ENCODE results near the gene CSRNP2.

Gene CSRNP2

DNA sequence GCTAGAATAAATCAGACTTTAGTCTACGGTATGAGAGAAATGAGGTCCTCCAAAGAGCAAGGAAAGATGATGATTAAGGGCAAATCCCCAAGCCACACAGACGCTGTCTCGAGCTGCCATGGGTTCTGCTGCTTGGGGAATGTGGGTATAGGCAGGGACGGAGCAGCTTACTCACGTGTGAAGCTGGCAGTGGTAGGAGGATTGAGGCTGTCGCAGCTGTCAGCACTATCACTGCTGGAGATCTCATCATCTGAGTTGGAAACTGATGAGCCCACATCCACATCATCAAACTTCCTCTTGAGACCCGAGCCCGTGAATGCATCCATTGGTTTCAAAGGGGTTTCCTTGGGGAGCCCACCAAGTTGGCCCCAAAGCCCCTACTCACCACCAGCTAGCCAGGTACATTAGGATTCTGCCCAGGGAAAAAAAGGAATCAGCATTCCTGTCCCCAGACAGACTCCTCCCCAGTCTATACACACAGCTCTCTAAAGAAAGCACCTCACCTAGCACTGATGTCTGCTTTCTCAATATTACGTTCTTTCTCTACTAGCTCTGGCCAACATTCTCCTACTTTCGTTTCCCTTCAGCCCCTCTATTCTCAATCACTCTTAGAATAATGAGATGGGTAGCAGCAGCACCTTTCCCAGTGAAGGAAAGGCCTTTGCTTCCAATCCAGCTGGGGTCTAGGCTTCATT, 7.0 kb downstream of the CSRNP2 start:
- no peak for DNase-seq

DNA sequence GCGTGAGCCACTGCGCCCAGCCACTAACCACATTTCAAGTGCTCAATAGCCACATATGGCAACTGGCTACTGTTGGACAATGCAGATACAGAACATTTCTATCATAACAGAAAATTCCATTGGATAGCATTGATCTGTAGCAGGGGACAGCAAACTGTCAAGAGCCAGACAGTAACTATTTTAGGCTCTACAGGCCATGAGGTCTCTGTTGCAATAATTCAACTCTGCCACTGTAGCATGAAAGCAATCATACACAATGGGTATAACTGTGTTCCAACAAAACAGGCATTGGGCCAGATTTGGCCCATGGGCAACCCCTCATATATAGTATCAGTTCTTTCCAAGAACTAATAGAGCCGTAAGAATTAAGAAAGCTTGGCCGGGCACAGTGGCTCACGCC, 8.0 kb downstream of the CSRNP2 start:
- no peak for DNase-seq

DNA sequence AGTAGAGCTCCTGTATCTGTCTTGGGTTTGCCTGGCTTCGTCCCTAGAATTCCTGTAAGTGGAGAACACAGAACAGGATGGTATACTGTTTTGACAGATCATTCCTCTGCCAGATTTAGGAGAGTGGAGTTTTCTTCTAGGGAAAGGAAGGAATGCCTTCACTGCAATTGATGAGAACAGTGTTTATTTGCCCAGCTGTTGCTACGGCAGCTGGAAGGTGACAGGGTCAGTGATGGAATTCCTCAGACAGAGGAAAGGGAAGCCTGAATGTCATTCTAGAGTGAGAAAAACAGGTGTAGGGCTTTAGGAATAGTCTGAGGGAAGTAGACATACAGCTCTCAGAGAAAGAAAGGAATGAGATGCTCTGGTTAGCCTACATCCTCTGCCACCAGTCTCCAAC, 11.7 kb downstream of the CSRNP2 start:
- no peak for DNase-seq

DNA sequence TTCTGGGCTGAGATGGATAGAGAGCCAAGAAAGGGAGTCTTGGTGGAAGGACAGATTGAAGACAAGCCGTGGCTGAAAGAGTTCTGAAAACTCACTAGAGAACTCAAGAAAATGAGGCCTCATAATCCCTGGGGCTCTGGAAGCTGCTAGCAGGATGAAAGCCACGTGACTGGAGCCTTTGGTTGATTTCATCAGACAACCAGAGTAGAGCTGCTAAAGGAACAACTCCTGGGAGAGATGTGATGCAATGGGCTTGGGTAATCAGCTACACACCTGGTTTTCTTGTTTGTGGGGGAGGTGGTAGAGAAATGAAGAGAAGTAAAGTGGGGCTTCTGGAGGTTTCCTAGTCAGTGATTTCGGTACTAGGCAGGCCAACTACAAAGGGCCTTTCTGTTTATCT, 13.4 kb downstream of the CSRNP2 start:
- DNase-seq, result no peak

DNA sequence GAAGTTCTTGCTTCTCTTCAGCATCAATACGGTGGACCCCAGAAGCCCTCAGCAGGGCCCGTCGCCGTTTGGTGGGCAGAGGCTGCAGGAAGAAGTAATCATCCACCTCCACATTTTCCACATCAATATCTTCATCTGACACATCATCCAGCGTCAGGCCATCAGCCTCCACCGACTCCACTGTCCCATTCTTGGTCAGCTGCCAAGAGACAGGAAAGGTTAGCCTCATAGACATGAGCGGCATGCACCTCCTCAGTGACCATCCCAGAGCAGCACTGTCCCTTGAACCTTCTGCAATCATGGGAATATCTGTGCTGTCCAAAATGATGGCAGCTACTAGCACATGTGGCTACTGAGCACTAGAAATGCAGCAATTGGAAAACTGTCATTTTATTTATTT, 15.6 kb downstream of the CSRNP2 start:
- DNase-seq, result no peak

DNA sequence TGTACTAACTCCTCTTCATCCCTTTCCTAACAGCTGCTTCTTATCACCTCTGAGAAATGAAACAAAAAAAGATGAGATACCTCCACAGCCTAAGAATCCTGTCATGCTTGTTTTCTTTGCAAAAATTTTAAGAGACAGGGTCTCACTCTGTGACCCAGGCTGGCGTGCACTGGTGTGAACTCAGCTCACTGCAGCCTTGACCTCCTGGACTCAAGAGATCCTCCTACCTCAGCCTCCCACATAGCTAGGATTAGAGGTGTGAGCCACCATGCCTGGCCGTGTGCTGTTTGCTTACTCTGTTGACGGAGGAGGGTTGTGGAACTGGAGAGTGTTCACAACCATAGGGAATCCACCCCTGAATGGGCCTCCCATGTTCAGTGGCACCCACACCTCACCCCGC, 16.2 kb downstream of the CSRNP2 start:
- DNase-seq, result no peak

DNA sequence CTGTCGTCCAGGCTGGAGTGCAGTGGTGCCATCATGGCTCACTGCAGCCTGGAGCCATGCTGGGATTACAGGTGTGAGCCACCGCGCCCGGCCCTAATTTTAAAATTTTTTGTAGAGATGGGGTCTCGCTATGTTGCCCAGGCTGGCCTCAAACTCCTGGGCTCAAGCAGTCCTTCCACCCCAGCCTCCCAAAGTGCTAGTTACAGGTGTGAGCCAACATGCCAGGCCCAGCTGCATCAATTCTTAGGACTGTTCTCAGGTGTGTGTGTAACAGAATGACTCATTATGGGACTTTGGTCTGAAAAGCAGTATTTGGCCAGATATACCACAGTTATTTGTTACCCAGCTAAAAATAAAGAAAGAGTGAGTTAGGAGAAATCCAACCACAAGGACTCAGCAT, 17.9 kb downstream of the CSRNP2 start:
- DNase-seq, result no peak

DNA sequence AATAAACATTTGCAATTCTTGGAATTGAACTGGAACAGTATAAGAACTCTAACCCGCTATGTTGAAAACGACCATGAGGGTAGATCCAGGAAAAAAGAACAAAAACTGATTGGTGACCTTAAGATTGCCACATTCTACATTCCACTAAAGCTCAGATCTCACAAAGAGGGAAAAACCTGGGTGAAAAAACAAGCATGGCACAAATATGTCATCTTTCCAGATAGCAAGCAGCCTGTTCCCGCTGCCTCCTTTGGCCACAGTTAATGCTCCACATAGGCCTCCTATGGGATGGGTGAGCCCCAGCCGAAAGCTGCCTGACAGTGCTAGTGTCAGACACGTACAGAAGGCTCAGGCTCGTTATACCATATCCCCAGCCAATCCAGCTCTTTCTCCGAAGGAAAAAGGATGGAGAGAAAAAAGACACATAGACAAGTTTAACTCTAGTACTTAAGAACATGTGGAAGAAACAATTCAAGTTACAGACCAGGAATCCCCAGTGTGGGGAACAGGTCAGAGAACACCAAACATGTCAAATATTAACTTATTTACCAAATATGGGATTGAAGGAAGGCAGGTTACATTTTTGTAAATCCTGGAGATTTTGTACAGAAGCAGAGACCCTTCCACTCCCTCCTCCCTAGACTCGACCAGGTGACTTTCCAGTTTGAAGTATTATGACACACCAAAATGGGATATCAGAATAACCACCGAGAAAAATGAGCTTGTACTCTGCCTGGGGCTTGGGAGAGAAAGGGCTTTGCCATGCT, 20.6 kb downstream of the CSRNP2 start:
- DNase-seq, result no peak

DNA sequence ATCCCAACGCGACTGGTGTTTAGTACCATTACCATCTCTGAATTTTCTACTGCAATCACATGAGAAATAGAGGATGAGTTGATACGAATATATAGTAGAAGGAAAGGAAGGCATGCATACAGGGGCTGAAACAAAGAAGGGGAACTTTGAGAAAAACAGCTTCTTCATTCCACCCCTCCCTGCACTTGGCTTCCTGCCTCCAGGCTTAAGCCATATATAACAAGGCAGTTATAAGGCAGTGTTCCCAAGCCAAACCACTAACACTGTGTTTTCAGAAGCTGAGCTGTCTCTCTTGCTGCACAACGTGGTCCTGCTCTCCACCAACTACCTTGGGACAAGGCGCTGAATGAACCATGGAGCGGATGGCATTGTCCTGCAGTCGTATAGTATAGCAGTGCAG, 24.3 kb downstream of the CSRNP2 start:
- DNase-seq, result no peak

DNA sequence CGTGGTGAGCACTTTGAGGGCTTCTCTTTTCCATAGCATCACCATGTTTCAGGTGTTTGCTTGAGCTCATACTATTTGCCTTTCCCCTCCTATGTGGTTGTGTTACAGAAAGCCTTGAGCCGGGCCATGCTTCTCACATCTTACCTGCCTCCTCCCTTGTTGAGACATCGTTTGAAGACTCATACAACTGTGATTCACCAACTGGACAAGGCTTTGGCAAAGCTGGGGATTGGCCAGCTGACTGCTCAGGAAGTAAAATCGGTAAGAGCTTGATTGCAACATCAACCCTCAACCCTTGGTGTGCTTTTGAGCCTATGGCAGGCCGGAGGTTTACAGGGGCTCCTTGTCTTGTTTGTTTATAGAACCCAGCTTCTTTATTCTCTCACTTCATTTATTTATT, 27.2 kb downstream of the CSRNP2 start:
- DNase-seq, result no peak

DNA sequence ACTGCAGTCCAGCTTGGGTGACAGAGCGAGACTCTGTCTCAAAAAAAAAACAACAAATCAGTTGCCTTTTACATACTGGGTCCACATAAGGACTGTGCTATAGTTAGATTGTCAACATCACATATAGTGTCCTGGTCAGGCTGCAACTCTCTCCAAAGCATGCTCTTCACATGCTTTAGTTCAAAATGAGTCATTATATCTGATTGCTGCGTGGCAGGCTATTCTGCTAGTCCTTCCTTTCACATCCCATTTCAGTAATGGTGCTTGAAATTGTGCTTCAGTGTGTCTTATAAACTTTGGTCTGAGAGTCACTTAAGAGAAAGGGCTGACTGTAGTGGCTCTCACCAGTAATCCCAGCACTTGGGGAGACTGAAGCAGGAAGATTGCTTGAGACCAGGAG, 28.3 kb downstream of the CSRNP2 start:
- no peak for DNase-seq

DNA sequence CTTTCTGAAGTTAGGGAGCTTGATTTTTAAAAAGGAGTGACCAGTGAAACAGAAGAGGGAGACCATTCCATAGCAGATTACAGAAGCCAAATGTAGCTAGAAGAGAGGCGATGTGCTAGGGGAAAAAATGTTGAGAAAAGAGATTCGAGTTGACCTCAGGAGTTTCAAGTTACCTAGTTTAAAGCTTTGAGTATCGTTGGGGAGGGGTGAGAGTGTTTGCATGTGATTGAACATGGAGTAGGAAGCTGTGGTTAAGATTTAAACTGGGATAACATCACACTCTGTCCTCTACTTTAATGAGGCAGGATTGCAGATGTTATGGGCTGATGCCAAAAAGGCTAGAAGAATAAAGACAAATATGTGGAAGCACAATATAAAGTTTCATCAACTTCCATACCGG, 31.6 kb downstream of the CSRNP2 start:
- no peak for DNase-seq

DNA sequence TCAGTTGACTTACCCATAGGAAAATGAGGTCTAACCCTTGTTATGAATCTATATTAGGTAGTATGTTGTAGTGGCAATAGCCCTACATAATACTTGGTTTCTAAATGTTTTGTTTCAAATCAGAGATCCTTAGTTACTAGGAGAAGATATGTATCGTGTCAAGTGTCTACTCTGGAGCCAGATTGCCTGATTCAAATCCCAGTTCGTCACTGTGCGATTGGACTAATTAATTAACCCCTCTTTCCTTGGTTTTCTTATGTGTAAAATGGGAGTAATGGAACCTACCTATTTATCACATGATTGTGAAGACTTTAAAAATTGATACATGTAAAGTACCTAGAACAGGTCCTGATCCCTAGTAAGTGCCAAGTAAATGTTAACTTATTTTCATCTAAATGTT, 33.9 kb downstream of the CSRNP2 start:
- no peak for DNase-seq

DNA sequence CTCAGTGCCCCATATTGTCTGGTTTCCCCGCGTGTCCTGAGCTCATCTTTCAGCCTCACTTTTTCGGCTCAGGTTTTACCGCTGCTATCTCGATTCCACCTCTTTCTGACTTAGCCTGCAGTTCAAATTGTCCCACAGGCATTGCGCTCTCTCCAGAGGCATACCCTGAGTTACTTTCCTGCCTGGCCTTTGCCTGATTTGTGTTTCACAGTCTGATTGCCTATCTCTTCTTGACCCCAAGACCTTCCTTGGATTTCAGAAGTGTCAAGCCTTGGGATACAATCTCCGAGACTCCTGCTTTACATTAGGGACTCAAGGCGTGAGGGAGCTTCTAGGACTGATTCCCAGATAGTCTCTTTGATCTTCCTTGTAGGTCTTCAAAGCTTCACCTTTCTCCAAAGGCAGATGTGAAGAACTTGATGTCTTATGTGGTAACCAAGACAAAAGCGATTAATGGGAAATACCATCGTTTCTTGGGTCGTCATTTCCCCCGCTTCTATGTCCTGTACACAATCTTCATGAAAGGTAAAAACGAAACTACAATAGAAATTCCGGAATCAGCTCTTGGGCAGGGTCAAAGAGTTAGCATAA, 34.6 kb downstream of the CSRNP2 start:
- no peak for DNase-seq

DNA sequence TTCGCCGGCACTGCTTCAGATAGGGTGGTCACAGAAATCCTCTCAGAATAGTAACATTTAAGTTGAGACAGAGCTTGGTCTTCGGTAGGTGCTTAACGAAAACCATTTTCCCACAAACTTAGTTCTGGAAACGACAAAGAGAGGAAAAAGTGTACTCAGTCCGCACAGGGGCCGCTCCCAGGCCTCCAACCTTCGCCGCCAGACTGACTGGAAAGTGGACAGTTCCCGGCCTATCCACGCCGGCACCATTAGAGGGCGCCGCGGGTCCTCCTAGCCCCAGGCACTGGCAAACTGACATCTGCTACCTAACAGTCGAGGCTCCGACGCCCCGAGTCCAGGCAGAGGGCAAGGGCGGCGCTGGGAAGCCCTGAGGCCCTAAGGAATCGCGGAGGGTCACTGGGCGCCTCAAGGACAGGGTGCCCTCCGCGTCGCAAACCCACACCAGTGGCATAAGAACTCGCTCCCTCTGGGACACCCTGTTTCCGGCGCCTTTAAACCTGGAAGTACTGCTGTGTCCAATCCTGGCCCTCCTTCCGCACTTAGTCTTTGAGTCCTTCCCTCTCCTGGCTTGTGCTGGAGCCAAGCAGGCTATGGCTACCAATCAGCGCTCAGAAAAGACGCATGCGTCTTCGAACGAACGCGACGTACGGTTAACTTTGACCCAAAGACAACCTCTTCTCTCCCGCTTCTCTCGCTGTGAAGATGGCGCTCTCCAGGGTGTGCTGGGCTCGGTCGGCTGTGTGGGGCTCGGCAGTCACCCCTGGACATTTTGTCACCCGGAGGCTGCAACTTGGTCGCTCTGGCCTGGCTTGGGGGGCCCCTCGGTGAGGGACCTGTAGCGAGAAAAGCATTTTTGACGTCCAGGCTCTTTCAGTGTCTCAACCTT, 35.5 kb downstream of the CSRNP2 start, which contains the start of gene LETMD1:
Gene LETMD1 (plus strand): TSS at position 673 of the 886 bp plus-strand sequence. CDS start 30 bp downstream, at position 703.
- peak; percentile 94 for DNase-seq

DNA sequence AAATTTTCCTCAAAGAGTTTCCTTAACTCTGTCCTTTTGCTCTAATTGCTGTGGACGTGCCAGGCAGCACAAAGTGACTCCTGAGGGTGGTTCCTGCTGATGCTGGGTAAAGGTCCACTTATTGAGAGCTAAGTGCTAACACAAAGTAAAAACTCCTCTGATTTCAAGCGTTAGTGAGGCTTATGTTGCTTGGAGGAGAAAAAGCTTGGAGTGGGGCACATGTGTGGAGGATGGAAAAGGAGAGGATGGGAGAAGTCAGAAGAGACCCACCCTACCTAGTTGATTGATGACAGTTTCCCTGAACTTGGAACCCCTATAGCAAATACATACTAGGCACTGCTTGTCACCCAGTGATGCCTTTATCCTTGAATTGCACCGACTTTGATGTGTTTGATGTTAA, 47.1 kb downstream of the CSRNP2 start:
- no peak for DNase-seq

DNA sequence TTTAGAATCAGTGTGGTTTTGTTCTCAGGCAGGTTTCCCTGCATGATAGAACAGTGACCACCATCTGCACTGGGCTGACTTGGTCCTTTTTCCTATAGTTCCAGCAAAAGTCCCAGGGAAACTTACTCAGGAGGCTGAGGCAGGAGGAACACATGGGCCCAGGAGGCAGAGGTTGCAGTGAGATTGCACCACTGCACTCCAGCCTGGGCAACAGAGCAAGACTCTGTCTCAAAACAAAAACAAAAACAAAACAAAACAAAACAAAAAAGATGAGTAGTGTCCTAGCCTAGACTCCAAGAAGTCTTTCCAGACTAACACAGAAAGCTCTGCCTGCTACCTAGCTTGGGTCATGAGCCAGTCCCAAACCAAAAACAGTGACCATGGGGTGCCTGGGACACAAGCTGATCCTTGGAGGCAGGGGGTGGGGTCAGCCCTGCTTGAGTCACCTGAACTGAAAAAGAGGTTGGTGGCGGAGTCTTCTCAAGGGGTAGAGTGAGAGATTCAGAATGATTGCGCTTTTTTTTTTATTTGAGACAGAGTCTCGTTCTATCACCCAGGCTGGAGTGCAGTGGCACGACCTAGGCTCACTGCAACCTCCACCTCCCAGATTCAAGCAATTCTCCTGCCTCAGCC, 49.8 kb downstream of the CSRNP2 start:
- DNase-seq, result no peak

DNA sequence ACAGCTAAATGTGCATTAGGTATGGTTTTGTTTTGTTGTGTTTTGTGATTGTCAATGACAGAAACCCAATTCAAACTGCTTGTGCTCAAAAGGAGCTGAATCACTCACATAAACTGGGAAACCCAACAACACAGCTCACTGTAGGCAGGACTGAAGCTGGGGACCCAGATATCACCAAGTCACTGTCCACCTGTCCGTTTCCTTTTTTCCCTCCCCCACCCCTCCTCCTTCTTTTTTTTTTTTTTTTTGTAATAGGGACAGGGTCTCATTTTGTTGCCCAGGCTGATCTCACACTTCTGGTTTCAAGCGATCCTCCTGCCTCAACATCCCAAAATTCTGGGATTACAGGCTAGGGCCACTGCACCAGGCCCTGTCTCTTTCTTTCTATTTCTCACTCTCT, 50.3 kb downstream of the CSRNP2 start:
- DNase-seq, result no peak

DNA sequence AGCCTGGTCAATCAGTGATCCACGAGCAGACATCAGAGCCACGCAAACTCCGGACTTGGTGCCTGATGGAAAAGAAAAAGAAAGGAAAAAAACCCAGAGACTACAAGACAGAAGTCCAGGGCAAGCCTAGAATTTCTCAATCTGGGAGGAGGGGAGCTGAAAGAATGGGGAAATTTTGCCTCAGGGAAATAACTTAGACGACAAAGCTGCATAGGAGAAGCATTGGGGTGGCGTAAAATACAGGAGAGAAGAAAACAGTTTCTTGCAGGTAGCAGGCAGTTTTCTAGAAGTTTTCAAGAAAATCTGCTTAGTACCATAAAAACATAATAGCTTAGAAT, 54.6 kb downstream of the CSRNP2 start:
- no peak for DNase-seq

DNA sequence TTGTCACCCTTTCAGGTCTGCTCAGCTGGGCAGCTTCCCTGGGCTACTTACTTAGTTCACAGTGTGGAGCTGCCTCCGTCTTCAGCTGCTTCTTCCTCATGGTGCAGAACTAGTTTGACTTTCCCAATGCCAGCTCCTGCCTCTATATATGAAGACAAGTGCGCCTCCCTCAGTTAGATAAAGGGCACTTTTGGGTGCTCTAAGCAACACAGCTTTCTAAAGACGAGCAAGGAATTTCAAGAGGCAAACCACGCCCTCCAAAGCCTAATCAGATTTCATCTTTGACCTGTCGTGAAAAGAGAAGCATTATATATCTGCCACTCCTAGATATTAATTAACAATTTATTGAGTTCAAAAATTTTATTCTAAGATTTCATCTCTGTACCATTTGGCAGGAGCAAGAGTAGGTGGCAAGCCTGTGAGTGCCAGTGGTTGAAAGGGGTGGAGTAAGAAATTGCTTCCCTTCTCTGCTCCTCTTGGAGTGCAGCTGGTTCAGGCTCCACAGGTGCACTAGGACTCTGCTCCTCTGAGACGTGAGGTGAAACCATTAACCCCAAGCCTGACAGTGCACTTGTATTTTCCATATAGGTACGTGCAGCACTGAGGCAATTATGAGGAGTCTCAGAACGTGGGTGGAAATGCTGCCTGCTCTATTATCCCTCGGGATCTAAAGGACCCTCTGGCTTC, 55.1 kb downstream of the CSRNP2 start:
- DNase-seq, result peak; percentile 19

DNA sequence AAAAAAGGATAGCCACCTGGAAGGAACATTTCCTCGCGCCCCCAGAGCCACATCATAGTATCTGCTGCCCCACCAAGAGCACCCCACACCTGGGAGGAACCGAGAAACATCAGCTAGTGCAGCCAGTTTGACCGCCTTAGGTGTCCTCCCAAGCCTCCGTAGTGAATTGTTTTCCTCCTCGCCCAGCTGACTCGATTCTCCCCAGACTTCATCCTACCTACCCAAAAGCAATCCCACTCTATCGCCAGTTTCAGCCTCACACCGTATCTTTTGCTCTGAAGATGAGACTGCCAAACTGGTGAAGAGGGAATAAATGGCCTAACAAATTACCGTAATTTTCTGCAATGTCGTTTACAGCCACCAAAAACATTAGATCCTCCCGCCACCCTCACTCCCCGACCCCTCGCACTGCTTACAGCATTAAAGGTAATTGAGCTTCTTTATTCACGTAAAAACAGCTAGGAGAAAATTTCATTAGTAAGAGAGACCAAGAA, 56.0 kb downstream of the CSRNP2 start:
- no peak for DNase-seq
